ENCODE data around the gene IRF9.

IRF9 gene

GRCh38 chr14:24211311-24211710 lies 50.2 kb downstream of the IRF9 start:
- DNase-seq (ENCODE audit: extremely low read depth, low read depth) = no peak
- TF ChIP-seq CTCF (IDR thresholded peaks at IDR 0.05; ENCODE audit: low read depth, low read length) = no peak

GRCh38 chr14:24212924-24213865 lies 52.1 kb downstream of the IRF9 start, which contains the start of gene CHMP4A:
TSS of gene CHMP4A (minus strand) at chr14:24213488. CDS start at chr14:24213439, 49 bp downstream.
- DNase-seq (ENCODE audit: extremely low read depth, low read depth) = peak; percentile 94
- TF ChIP-seq CTCF (IDR thresholded peaks at IDR 0.05; ENCODE audit: low read depth, low read length) = peak; percentile 4

- no peak for TF ChIP-seq CTCF (IDR thresholded peaks at IDR 0.05; ENCODE audit: low read depth, low read length)
- no peak for DNase-seq (ENCODE audit: extremely low read depth, low read depth)
Observed at GRCh38 chr14:24213866-24214662, 53.0 kb downstream of the IRF9 start.

- DNase-seq (ENCODE audit: extremely low read depth, low read depth) = peak; percentile 67
- peak; percentile 51 for TF ChIP-seq CTCF (IDR thresholded peaks at IDR 0.05; ENCODE audit: low read depth, low read length)
Observed at GRCh38 chr14:24215495-24216344, 54.7 kb downstream of the IRF9 start, which contains the start of gene MDP1. TSS of gene MDP1 (minus strand) at chr14:24216066. CDS start at chr14:24215955, 111 bp downstream.

Measured in AG09319 (cell line).